Stimulated activated CD4-positive, alpha-beta T cell treated with anti-CD3 and anti-CD28 coated beads, TNF-alpha, amount 100 ng/mL, for 48 hours (primary cell): Measurements from ENCODE around the gene YIPF3.
"Not testable (repeated sequence)": the region's sequence is repeated elsewhere in the genome, so short reads cannot be mapped to it uniquely, and the experiment has no call there.

Source experiments
- DNase-seq, 3 donors: peaks; one replicate each; pipeline ENCODE4 v3.0.0-alpha.2; 2020; ENCODE audit warnings: low read depth in 3 of 3

YIPF3 gene

GRCh38 chr6:43509984-43510826, 6.5 kb downstream of the YIPF3 start, which contains the start of gene LRRC73:
LRRC73 (minus strand) TSS chr6:43510346; CDS start chr6:43509785, 561 bp downstream.
- DNase-seq: peak; percentile 43 to 75 (median 58)

- no peak for DNase-seq
Observed at GRCh38 chr6:43509142-43509983, 7.4 kb downstream of the YIPF3 start.

GRCh38 chr6:43508481-43509141, 8.1 kb downstream of the YIPF3 start:
- no peak for DNase-seq

GRCh38 chr6:43506667-43507471, 9.9 kb downstream of the YIPF3 start:
- DNase-seq: peak; percentile 67 to 77 (median 70)

- no peak for DNase-seq
Observed at GRCh38 chr6:43506171-43506570, 10.6 kb downstream of the YIPF3 start.

- no peak for DNase-seq
Observed at GRCh38 chr6:43505718-43506117, 11.0 kb downstream of the YIPF3 start.

GRCh38 chr6:43504756-43505593, 11.8 kb downstream of the YIPF3 start:
- no peak for DNase-seq

GRCh38 chr6:43503443-43503842, 13.3 kb downstream of the YIPF3 start:
- no peak for DNase-seq

- DNase-seq: no peak
Observed at GRCh38 chr6:43502666-43503065, 14.1 kb downstream of the YIPF3 start.

- no peak for DNase-seq
Observed at GRCh38 chr6:43500921-43501320, 15.8 kb downstream of the YIPF3 start.

GRCh38 chr6:43499028-43499815, 17.5 kb downstream of the YIPF3 start:
- no peak for DNase-seq

- DNase-seq: not testable (repeated sequence)
Observed at GRCh38 chr6:43498291-43498690, 18.4 kb downstream of the YIPF3 start.

GRCh38 chr6:43497689-43498088, 19.0 kb downstream of the YIPF3 start:
- DNase-seq: no peak

GRCh38 chr6:43497129-43497396, 19.7 kb downstream of the YIPF3 start:
- no peak for DNase-seq

- DNase-seq: no peak
Observed at GRCh38 chr6:43496370-43497128, 20.2 kb downstream of the YIPF3 start.

GRCh38 chr6:43495409-43495941, 21.3 kb downstream of the YIPF3 start:
- no peak for DNase-seq

GRCh38 chr6:43494766-43495165, 22.0 kb downstream of the YIPF3 start:
- DNase-seq: no peak

- DNase-seq: no peak
Observed at GRCh38 chr6:43494321-43494720, 22.4 kb downstream of the YIPF3 start.

GRCh38 chr6:43493833-43494232, 22.9 kb downstream of the YIPF3 start:
- DNase-seq: no peak
